ENCODE measurements around the gene RBP2.

- no peak for TF ChIP-seq RAD21 (conservative IDR thresholded peaks at IDR 0.05)
- TF ChIP-seq, protein P1, sequence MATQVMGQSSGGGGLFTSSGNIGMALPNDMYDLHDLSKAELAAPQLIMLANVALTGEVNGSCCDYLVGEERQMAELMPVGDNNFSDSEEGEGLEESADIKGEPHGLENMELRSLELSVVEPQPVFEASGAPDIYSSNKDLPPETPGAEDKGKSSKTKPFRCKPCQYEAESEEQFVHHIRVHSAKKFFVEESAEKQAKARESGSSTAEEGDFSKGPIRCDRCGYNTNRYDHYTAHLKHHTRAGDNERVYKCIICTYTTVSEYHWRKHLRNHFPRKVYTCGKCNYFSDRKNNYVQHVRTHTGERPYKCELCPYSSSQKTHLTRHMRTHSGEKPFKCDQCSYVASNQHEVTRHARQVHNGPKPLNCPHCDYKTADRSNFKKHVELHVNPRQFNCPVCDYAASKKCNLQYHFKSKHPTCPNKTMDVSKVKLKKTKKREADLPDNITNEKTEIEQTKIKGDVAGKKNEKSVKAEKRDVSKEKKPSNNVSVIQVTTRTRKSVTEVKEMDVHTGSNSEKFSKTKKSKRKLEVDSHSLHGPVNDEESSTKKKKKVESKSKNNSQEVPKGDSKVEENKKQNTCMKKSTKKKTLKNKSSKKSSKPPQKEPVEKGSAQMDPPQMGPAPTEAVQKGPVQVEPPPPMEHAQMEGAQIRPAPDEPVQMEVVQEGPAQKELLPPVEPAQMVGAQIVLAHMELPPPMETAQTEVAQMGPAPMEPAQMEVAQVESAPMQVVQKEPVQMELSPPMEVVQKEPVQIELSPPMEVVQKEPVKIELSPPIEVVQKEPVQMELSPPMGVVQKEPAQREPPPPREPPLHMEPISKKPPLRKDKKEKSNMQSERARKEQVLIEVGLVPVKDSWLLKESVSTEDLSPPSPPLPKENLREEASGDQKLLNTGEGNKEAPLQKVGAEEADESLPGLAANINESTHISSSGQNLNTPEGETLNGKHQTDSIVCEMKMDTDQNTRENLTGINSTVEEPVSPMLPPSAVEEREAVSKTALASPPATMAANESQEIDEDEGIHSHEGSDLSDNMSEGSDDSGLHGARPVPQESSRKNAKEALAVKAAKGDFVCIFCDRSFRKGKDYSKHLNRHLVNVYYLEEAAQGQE (IDR thresholded peaks at IDR 0.05; ENCODE audit: borderline replicate concordance), result no peak
- TF ChIP-seq CTCF (IDR thresholded peaks at IDR 0.05; ENCODE audit: poor library complexity, severe bottlenecking), result no peak
- no peak for TF ChIP-seq SMC3 (conservative IDR thresholded peaks at IDR 0.05; ENCODE audit: poor library complexity)
- TF ChIP-seq EZH2 (IDR thresholded peaks at IDR 0.05; ENCODE audit: borderline replicate concordance, insufficient read depth, low read length, poor library complexity, severe bottlenecking), result no peak
- no peak for TF ChIP-seq MXI1 (conservative IDR thresholded peaks at IDR 0.05; ENCODE audit: poor library complexity, severe bottlenecking)
These were observed 21.1 kb downstream of the RBP2 start for GRCh38 chr3:139455206-139455605.
